IMR-90 (cell line): ENCODE data around the gene FRZB. TPM values are rescaled to one million over a fixed set of nuclear protein-coding genes. Genes with fewer than 3 reads are reported as not detected.

Experiments
- ATAC-seq: fragments of 200-7000 bp; cut with Tn5 transposase; 2 replicates; pipeline ENCODE4 v1.9.1; 2020; ENCODE audit warnings: low read depth, mild to moderate bottlenecking, moderate library complexity
- BruUV-seq: library from RNA; stranded (reverse); fragments of 400-500 nt; replicated peaks from 2 replicates; lab custom pipeline; 2021; lab: Mats Ljungman, UMichigan
- CTCF ChIA-PET: fragments of 300-600 bp; formaldehyde crosslinking; extraction: SDS; loops from one replicate; lab custom pipeline; 2021; ENCODE audit warnings: antibody characterized with exemption; lab: Yijun Ruan, JAX
- POLR2A ChIA-PET: fragments of 300-600 bp; sonication (Branson Sonifier 250); formaldehyde crosslinking; loops from one replicate; lab custom pipeline; 2022; ENCODE audit warnings: antibody characterized with exemption; ENCODE audit not compliant: unreplicated experiment; lab: Charles Lee
- DNase-seq: peaks from one replicate; pipeline ENCODE4 v3.0.0; 2013
- H2AFZ ChIP-seq: replicated peaks from 2 replicates; pipeline ENCODE3; 2013; ENCODE audit warnings: low read length, mild to moderate bottlenecking; ENCODE audit not compliant: poor library complexity
- H2AK5ac ChIP-seq: 2 replicates; pipeline ENCODE4 v1.6.1; 2013; ENCODE audit warnings: low read depth, low read length, inconsistent platforms
- H2AK9ac ChIP-seq: replicated peaks from 2 replicates; pipeline ENCODE3; 2013; ENCODE audit warnings: mild to moderate bottlenecking, low read depth, low read length, moderate library complexity; ENCODE audit not compliant: poor library complexity
- H2BK120ac ChIP-seq: 2 replicates; pipeline ENCODE4 v1.6.1; 2013; ENCODE audit warnings: low read depth, low read length, inconsistent platforms
- H2BK15ac ChIP-seq: 3 replicates; pipeline ENCODE4 v1.6.1; 2013; ENCODE audit warnings: low read depth, low read length, inconsistent platforms
- H2BK20ac ChIP-seq: 2 replicates; pipeline ENCODE4 v1.6.1; 2013; ENCODE audit warnings: low read depth, mild to moderate bottlenecking, inconsistent platforms, low read length, moderate library complexity
- H2BK5ac ChIP-seq: 2 replicates; pipeline ENCODE4 v1.6.1; 2013; ENCODE audit warnings: mild to moderate bottlenecking, low read depth, low read length, inconsistent platforms; ENCODE audit not compliant: poor library complexity, severe bottlenecking
- H3K14ac ChIP-seq: replicated peaks from 2 replicates; pipeline ENCODE4 v1.6.1; 2013; ENCODE audit warnings: low read depth, low read length, inconsistent platforms
- H3K18ac ChIP-seq: 2 replicates; pipeline ENCODE4 v1.6.1; 2013; ENCODE audit warnings: low read depth, low read length, control low read depth
- H3K23ac ChIP-seq: 2 replicates; pipeline ENCODE4 v1.6.1; 2013; ENCODE audit warnings: low read depth, low read length, inconsistent platforms
- H3K27ac ChIP-seq: 2 replicates; pipeline ENCODE4 v1.5.1; 2013; ENCODE audit warnings: mild to moderate bottlenecking, control low read depth, low read length; ENCODE audit not compliant: insufficient read depth
- H3K27me3 ChIP-seq: 2 replicates; pipeline ENCODE4 v1.6.1; 2013; ENCODE audit warnings: low read length; ENCODE audit not compliant: control insufficient read depth, insufficient read depth
- H3K36me3 ChIP-seq: 2 replicates; pipeline ENCODE4 v1.6.1; 2013; ENCODE audit warnings: low read length, mixed read lengths; ENCODE audit not compliant: control insufficient read depth, insufficient read depth
- H3K4ac ChIP-seq: 2 replicates; pipeline ENCODE4 v1.6.1; 2013; ENCODE audit warnings: low read depth, low read length, inconsistent platforms
- H3K4me1 ChIP-seq: 2 replicates; pipeline ENCODE4 v1.6.1; 2013; ENCODE audit warnings: low read length, mixed read lengths; ENCODE audit not compliant: control insufficient read depth, insufficient read depth
- H3K4me2 ChIP-seq: 2 replicates; pipeline ENCODE4 v1.6.1; 2013; ENCODE audit warnings: low read depth, mild to moderate bottlenecking, control low read depth, low read length, moderate library complexity
- H3K4me3 ChIP-seq: 2 replicates; pipeline ENCODE4 v1.5.1; 2013; ENCODE audit warnings: low read depth, mild to moderate bottlenecking, control low read depth, low read length, moderate library complexity; ENCODE audit not compliant: insufficient read depth
- H3K56ac ChIP-seq: 2 replicates; pipeline ENCODE4 v1.6.1; 2013; ENCODE audit warnings: low read length, inconsistent platforms; ENCODE audit not compliant: insufficient read depth; ENCODE audit errors: extremely low read depth
- H3K79me1 ChIP-seq, 2 experiments: 2 replicates each; pipeline ENCODE4 v1.6.1; 2013; ENCODE audit warnings: low read length in 2 of 2, inconsistent platforms in 1 of 2, low read depth in 1 of 2
- H3K9ac ChIP-seq: 2 replicates; pipeline ENCODE4 v1.6.1; 2013; ENCODE audit warnings: low read depth, low read length, control low read depth
- H3K9me1 ChIP-seq: 2 replicates; pipeline ENCODE4 v1.6.1; 2013; ENCODE audit warnings: low read length, inconsistent platforms; ENCODE audit not compliant: insufficient read depth
- H3K9me3 ChIP-seq: 2 replicates; pipeline ENCODE4 v1.6.1; 2013; ENCODE audit warnings: low read length; ENCODE audit not compliant: control insufficient read depth, insufficient read depth
- H4K20me1 ChIP-seq: 2 replicates; pipeline ENCODE4 v1.6.1; 2013; ENCODE audit warnings: low read length, inconsistent platforms; ENCODE audit not compliant: insufficient read depth
- H4K5ac ChIP-seq: 2 replicates; pipeline ENCODE4 v1.6.1; 2013; ENCODE audit warnings: mild to moderate bottlenecking, low read depth, low read length, control low read depth
- H4K8ac ChIP-seq, 2 experiments: 2 replicates each; pipeline ENCODE4 v1.6.1; 2013; ENCODE audit warnings: low read depth in 2 of 2, low read length in 2 of 2, control low read depth in 1 of 2, inconsistent platforms in 1 of 2
- H4K91ac ChIP-seq: 2 replicates; pipeline ENCODE4 v1.6.1; 2013; ENCODE audit warnings: low read depth, low read length, inconsistent platforms; ENCODE audit not compliant: insufficient read depth
- BHLHE40 ChIP-seq: fragments of 150-350 bp; IDR thresholded peaks from 2 replicates; pipeline ENCODE4 v1.6.1; 2016; ENCODE audit warnings: mild to moderate bottlenecking, low read depth, low read length
- CEBPB ChIP-seq: IDR thresholded peaks from 2 replicates; pipeline ENCODE4 v1.6.1; 2012; ENCODE audit warnings: low read depth, low read length, improper control_type of control experiment
- CHD1 ChIP-seq: IDR thresholded peaks from 2 replicates; pipeline ENCODE4 v1.6.1; 2012; ENCODE audit warnings: low read depth, low read length, improper control_type of control experiment
- FOS ChIP-seq: fragments of 150-350 bp; IDR thresholded peaks from 2 replicates; pipeline ENCODE4 v1.6.1; 2016; ENCODE audit warnings: low read depth, low read length
- MAFK ChIP-seq: IDR thresholded peaks from 2 replicates; pipeline ENCODE4 v1.6.1; 2012; ENCODE audit warnings: low read depth, low read length, improper control_type of control experiment
- MAZ ChIP-seq: IDR thresholded peaks from 2 replicates; pipeline ENCODE4 v1.6.1; 2012; ENCODE audit warnings: low read depth, mild to moderate bottlenecking, low read length, improper control_type of control experiment, moderate library complexity, borderline replicate concordance
- MXI1 ChIP-seq: IDR thresholded peaks from 2 replicates; pipeline ENCODE4 v1.6.1; 2012; ENCODE audit warnings: low read depth, mild to moderate bottlenecking, low read length, moderate library complexity, borderline replicate concordance
- NFE2L2 ChIP-seq: fragments of 150-350 bp; IDR thresholded peaks from 2 replicates; pipeline ENCODE4 v1.6.1; 2016; ENCODE audit warnings: low read depth, mild to moderate bottlenecking, low read length
- POLR2A ChIP-seq: IDR thresholded peaks from 2 replicates; pipeline ENCODE4 v1.6.1; 2012; ENCODE audit warnings: mild to moderate bottlenecking, low read depth, low read length
- RAD21 ChIP-seq: IDR thresholded peaks from 2 replicates; pipeline ENCODE4 v1.6.1; 2012; ENCODE audit warnings: low read length, improper control_type of control experiment
- RCOR1 ChIP-seq: IDR thresholded peaks from 2 replicates; pipeline ENCODE4 v1.6.1; 2012; ENCODE audit warnings: mild to moderate bottlenecking, low read length, improper control_type of control experiment; ENCODE audit not compliant: insufficient replicate concordance
- RFX5 ChIP-seq: IDR thresholded peaks from 2 replicates; pipeline ENCODE4 v1.8.0; 2012; ENCODE audit warnings: low read depth, mild to moderate bottlenecking, low read length, moderate library complexity
- SMC3 ChIP-seq: fragments of 150-350 bp; IDR thresholded peaks from 2 replicates; pipeline ENCODE4 v1.6.1; 2016; ENCODE audit warnings: low read depth, mild to moderate bottlenecking, antibody characterized with exemption, low read length, moderate library complexity
- WGBS, 2 experiments: methylation state at CpG; one replicate each; pipeline versions ENCODE4 v1.1.5 to v1.1.7; 2013; ENCODE audit warnings: missing lambda C conversion rate in 2 of 2; ENCODE audit not compliant: insufficient read length in 1 of 2; ENCODE audit errors: extremely low coverage in 2 of 2; 5-methylcytosine and 5-hydroxymethylcytosine counted together
- dilution Hi-C: fragments of 300-500 bp; cut with HindIII; formaldehyde crosslinking; loops from one replicate; pipeline ENCODE4 v1.14.3; 2018; ENCODE audit warnings: low sequenced_read_pairs; ENCODE audit not compliant: unreplicated experiment
- in situ Hi-C: fragments of 300-500 bp; cut with MboI; formaldehyde crosslinking; loops from 3 replicates; pipeline ENCODE4 v1.14.3; 2019; ENCODE audit warnings: low sequenced_read_pairs, inconsistent platforms, mixed read lengths
- intact Hi-C: fragments of 100-400 bp; cut with micrococcal nuclease; formaldehyde crosslinking; loops from 2 replicates; pipeline ENCODE4 v1.10.0; 2022
- polyA plus RNA-seq, 3 experiments: library from polyadenylated mRNA; depleted of rRNA; stranded (reverse); fragments of >200 nt; gene quantifications; 2 replicates each; pipeline ENCODE4 v1.2.3, GENCODE V29; 2012; ENCODE audit warnings: low replicate concordance in 1 of 3
- total RNA-seq: library from RNA; depleted of rRNA; stranded (reverse); fragments of >200 nt; gene quantifications from 2 replicates; pipeline ENCODE4 v1.2.3, GENCODE V29; 2012
- TF ChIP-seq, protein P1 (sequence below): fragments of 150-350 bp; IDR thresholded peaks from 2 replicates; pipeline ENCODE4 v1.6.1; 2017; ENCODE audit warnings: mild to moderate bottlenecking, antibody characterized with exemption, low read length, low read depth
- TF ChIP-seq, protein P2 (sequence below): conservative IDR thresholded peaks from 2 replicates; pipeline ENCODE4 v1.5.1; 2012; ENCODE audit warnings: mild to moderate bottlenecking, low read depth, low read length, improper control_type of control experiment
- TF ChIP-seq, protein P3 (sequence below): fragments of 150-350 bp; IDR thresholded peaks from 2 replicates; pipeline ENCODE4 v1.6.1; 2016; ENCODE audit warnings: low read depth, mild to moderate bottlenecking, low read length, moderate library complexity, borderline replicate concordance

FRZB gene
- total and polyA plus RNA-seq, 2 of the 4 experiments (the other 2 are of a cell fraction), result 0.18 to 1.2 TPM

DNA sequence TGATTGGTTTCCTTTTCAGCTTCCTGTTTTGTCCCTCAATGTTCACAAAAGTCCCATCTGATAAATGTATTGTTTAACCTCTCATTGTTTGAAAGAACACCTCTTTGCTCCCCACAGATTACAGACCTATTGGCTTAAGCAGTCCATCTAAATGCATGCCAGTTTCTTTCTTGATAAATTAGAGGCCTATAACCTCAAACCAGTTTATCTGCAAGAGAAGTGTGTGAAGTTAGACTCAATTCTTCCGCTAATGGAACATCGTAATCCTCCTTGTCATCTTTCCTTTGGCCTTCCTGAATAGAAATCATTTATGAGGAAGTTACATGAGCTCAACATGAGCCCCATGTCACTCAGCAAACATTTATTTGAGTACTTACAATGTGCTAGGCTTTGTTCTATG, 74.0 kb downstream of the FRZB start:
- no peak overlapping the region for H3K14ac ChIP-seq
- no CpG with 5 or more reads among the region's 2 CpGs for WGBS, 2 experiments
- TF ChIP-seq RFX5 (no peak), RAD21 (no peak), CEBPB (no peak), CHD1 (no peak), RCOR1 (no peak), POLR2A (no peak), NFE2L2 (no peak), MAFK (no peak), FOS (no peak), MXI1 (no peak), SMC3 (no peak), BHLHE40 (no peak), MAZ (no peak)
- TF ChIP-seq, protein P1, sequence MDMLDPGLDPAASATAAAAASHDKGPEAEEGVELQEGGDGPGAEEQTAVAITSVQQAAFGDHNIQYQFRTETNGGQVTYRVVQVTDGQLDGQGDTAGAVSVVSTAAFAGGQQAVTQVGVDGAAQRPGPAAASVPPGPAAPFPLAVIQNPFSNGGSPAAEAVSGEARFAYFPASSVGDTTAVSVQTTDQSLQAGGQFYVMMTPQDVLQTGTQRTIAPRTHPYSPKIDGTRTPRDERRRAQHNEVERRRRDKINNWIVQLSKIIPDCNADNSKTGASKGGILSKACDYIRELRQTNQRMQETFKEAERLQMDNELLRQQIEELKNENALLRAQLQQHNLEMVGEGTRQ, result no peak
- TF ChIP-seq, protein P2, sequence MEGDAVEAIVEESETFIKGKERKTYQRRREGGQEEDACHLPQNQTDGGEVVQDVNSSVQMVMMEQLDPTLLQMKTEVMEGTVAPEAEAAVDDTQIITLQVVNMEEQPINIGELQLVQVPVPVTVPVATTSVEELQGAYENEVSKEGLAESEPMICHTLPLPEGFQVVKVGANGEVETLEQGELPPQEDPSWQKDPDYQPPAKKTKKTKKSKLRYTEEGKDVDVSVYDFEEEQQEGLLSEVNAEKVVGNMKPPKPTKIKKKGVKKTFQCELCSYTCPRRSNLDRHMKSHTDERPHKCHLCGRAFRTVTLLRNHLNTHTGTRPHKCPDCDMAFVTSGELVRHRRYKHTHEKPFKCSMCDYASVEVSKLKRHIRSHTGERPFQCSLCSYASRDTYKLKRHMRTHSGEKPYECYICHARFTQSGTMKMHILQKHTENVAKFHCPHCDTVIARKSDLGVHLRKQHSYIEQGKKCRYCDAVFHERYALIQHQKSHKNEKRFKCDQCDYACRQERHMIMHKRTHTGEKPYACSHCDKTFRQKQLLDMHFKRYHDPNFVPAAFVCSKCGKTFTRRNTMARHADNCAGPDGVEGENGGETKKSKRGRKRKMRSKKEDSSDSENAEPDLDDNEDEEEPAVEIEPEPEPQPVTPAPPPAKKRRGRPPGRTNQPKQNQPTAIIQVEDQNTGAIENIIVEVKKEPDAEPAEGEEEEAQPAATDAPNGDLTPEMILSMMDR, result no peak
- TF ChIP-seq, protein P3, sequence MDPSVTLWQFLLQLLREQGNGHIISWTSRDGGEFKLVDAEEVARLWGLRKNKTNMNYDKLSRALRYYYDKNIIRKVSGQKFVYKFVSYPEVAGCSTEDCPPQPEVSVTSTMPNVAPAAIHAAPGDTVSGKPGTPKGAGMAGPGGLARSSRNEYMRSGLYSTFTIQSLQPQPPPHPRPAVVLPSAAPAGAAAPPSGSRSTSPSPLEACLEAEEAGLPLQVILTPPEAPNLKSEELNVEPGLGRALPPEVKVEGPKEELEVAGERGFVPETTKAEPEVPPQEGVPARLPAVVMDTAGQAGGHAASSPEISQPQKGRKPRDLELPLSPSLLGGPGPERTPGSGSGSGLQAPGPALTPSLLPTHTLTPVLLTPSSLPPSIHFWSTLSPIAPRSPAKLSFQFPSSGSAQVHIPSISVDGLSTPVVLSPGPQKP, result no peak
- no peaks in the 10 kb centered on the region for H3K4me1 ChIP-seq
- no peak overlapping the region for H3K4me3 ChIP-seq
- H3K9ac ChIP-seq, result no peak overlapping the region
- no peak overlapping the region for H2AK9ac ChIP-seq
- no peak overlapping the region for H3K56ac ChIP-seq
- H3K79me1 ChIP-seq, result no peaks in the 10 kb centered on the region
- H3K9me1 ChIP-seq, result no peaks in the 10 kb centered on the region
- H2BK20ac ChIP-seq, result no peak overlapping the region
- no peak overlapping the region for H4K5ac ChIP-seq
- no peak overlapping the region for H4K91ac ChIP-seq
- ATAC-seq, result no peak
- no peak for DNase-seq
- H3K27ac ChIP-seq, result no peak overlapping the region
- no peak overlapping the region for H2BK120ac ChIP-seq
- H2AK5ac ChIP-seq, result no peak overlapping the region
- no TSS peak for BruUV-seq
- H2BK15ac ChIP-seq, result no peak overlapping the region
- H3K9me3 ChIP-seq, result no peaks in the 10 kb centered on the region
- H3K27me3 ChIP-seq, result 0 out of 2 replicates have a peak, but pooled peaks cover 2% of the 10 kb centered on the region
- H3K36me3 ChIP-seq, result no peaks in the 10 kb centered on the region
- dilution Hi-C loops (no loop called here), intact Hi-C loops (no loop called here), in situ Hi-C loops (no loop called here)
- no peak overlapping the region for H3K18ac ChIP-seq
- H4K8ac ChIP-seq, result no peak overlapping the region
- no peak overlapping the region for H3K4me2 ChIP-seq
- ChIA-PET POLR2A (no interaction called here), CTCF (no interaction called here)
- no peak overlapping the region for H2BK5ac ChIP-seq
- no peak overlapping the region for H3K23ac ChIP-seq
- H2AFZ ChIP-seq, result no peak overlapping the region
- H3K4ac ChIP-seq, result no peak overlapping the region
- no peaks in the 10 kb centered on the region for H4K20me1 ChIP-seq
